GM18499 (cell line): ENCODE results near the gene DLG2.

Experiments
- ATAC-seq: cut with Tn5 transposase; IDR thresholded peaks from one replicate; pipeline ENCODE4 v1.9.1; 2021; ENCODE audit warnings: moderate number of reproducible peaks; ENCODE audit not compliant: insufficient read depth, unreplicated experiment

DLG2 gene

GRCh38 chr11:85154294-85154693, 472.9 kb downstream of the DLG2 start:
- no peak for ATAC-seq

- ATAC-seq: no peak
Observed at GRCh38 chr11:85137597-85137996, 489.5 kb downstream of the DLG2 start.

- no peak for ATAC-seq
Observed at GRCh38 chr11:85133636-85134035, 493.5 kb downstream of the DLG2 start.

GRCh38 chr11:85132851-85133585, 494.1 kb downstream of the DLG2 start:
- no peak for ATAC-seq

GRCh38 chr11:85127349-85127748, 499.8 kb downstream of the DLG2 start:
- no peak for ATAC-seq

GRCh38 chr11:85123752-85124231, 503.4 kb downstream of the DLG2 start:
- peak; percentile 95 for ATAC-seq

GRCh38 chr11:85118151-85118550, 509.0 kb downstream of the DLG2 start:
- no peak for ATAC-seq

GRCh38 chr11:85115798-85116197, 511.3 kb downstream of the DLG2 start:
- ATAC-seq: no peak

GRCh38 chr11:85114786-85115185, 512.4 kb downstream of the DLG2 start:
- no peak for ATAC-seq

GRCh38 chr11:85110246-85110645, 516.9 kb downstream of the DLG2 start:
- peak; percentile 99 for ATAC-seq

GRCh38 chr11:85109141-85109540, 518.0 kb downstream of the DLG2 start:
- ATAC-seq: peak; percentile 49

GRCh38 chr11:85105868-85106267, 521.3 kb downstream of the DLG2 start:
- no peak for ATAC-seq

GRCh38 chr11:85099522-85099921, 527.6 kb downstream of the DLG2 start:
- no peak for ATAC-seq

GRCh38 chr11:85098996-85099395, 528.1 kb downstream of the DLG2 start:
- ATAC-seq: no peak

GRCh38 chr11:85096939-85097338, 530.2 kb downstream of the DLG2 start:
- peak; percentile 57 for ATAC-seq

GRCh38 chr11:85095239-85095638, 531.9 kb downstream of the DLG2 start:
- ATAC-seq: no peak

- ATAC-seq: no peak
Observed at GRCh38 chr11:85094795-85095194, 532.3 kb downstream of the DLG2 start.

- no peak for ATAC-seq
Observed at GRCh38 chr11:85089654-85090053, 537.5 kb downstream of the DLG2 start.

GRCh38 chr11:85088286-85088685, 538.9 kb downstream of the DLG2 start:
- ATAC-seq: no peak

GRCh38 chr11:85086504-85087284, 540.5 kb downstream of the DLG2 start:
- no peak for ATAC-seq

GRCh38 chr11:85076535-85077330, 550.4 kb downstream of the DLG2 start:
- no peak for ATAC-seq
